ENCODE data around the gene UMPS. TPM values are rescaled to one million over a fixed set of nuclear protein-coding genes. Genes with fewer than 3 reads are reported as not detected.
"Not testable (repeated sequence)": the region's sequence is repeated elsewhere in the genome, so short reads cannot be mapped to it uniquely, and the experiment has no call there.

The UMPS gene
- total RNA-seq, 1 donor, result 28.6 TPM

GRCh38 chr3:124701687-124702086 lies 28.6 kb upstream of the UMPS start:
- TF ChIP-seq CTCF (IDR thresholded peaks at IDR 0.05; ENCODE audit: insufficient read depth, low read length), result no peak
- no peak overlapping the region for H3K4me3 ChIP-seq (ENCODE audit: low read depth, low read length)
- DNase-seq (ENCODE audit: low read depth), result peak; percentile 44

- no peak for TF ChIP-seq CTCF (IDR thresholded peaks at IDR 0.05; ENCODE audit: insufficient read depth, low read length)
- no peak overlapping the region for H3K4me3 ChIP-seq (ENCODE audit: low read depth, low read length)
- no peak for DNase-seq (ENCODE audit: low read depth)
Measured at GRCh38 chr3:124702950-124703349, 27.3 kb upstream of the UMPS start.

GRCh38 chr3:124705552-124705951 lies 24.7 kb upstream of the UMPS start:
- no peak for TF ChIP-seq CTCF (IDR thresholded peaks at IDR 0.05; ENCODE audit: insufficient read depth, low read length)
- no peak for DNase-seq (ENCODE audit: low read depth)
- H3K4me3 ChIP-seq (ENCODE audit: low read depth, low read length), result no peak overlapping the region

GRCh38 chr3:124707223-124707622 lies 23.0 kb upstream of the UMPS start:
- not testable (repeated sequence) for H3K4me3 ChIP-seq (ENCODE audit: low read depth, low read length); DNase-seq (ENCODE audit: low read depth)

GRCh38 chr3:124707656-124708062 lies 22.6 kb upstream of the UMPS start:
- DNase-seq (ENCODE audit: low read depth), result peak; percentile 85
- no peak overlapping the region for H3K4me3 ChIP-seq (ENCODE audit: low read depth, low read length)
- TF ChIP-seq CTCF (IDR thresholded peaks at IDR 0.05; ENCODE audit: insufficient read depth, low read length), result no peak

GRCh38 chr3:124714223-124714853 lies 15.9 kb upstream of the UMPS start:
- DNase-seq (ENCODE audit: low read depth), result peak; percentile 53
- no peak for TF ChIP-seq CTCF (IDR thresholded peaks at IDR 0.05; ENCODE audit: insufficient read depth, low read length)
- H3K4me3 ChIP-seq (ENCODE audit: low read depth, low read length), result no peak overlapping the region

- H3K4me3 ChIP-seq (ENCODE audit: low read depth, low read length), result no peak overlapping the region
- DNase-seq (ENCODE audit: low read depth), result no peak
- no peak for TF ChIP-seq CTCF (IDR thresholded peaks at IDR 0.05; ENCODE audit: insufficient read depth, low read length)
Measured at GRCh38 chr3:124722589-124722988, 7.7 kb upstream of the UMPS start.

Measured in fibroblast of the aortic adventitia (primary cell).